ENCODE data around the gene PCIF1. TPM values are rescaled to one million over a fixed set of nuclear protein-coding genes. Genes with fewer than 3 reads are reported as not detected.

The PCIF1 gene
- total and polyA plus RNA-seq, 2 experiments from 2014 or later, result 41.2 to 43.8 TPM

GRCh38 chr20:45902199-45902701 is 32.2 kb upstream of the PCIF1 start:
- H3K9me3 ChIP-seq (ENCODE audit: low read depth), result no peaks in the 10 kb centered on the region
- H3K36me3 ChIP-seq, result peaks cover 56% of the 10 kb centered on the region
- H3K27me3 ChIP-seq, result no peaks in the 10 kb centered on the region
- H3K27ac ChIP-seq, result no peak overlapping the region
- no peak for DNase-seq (ENCODE audit: low read depth in 1 of 2, low spot score in 1 of 2)
- no peak for TF ChIP-seq CTCF (IDR thresholded peaks at IDR 0.05; ENCODE audit: low read depth, low read length)
- H3K4me1 ChIP-seq (ENCODE audit: low read depth), result no peaks in the 10 kb centered on the region
- no peak overlapping the region for H3K4me3 ChIP-seq

DNA sequence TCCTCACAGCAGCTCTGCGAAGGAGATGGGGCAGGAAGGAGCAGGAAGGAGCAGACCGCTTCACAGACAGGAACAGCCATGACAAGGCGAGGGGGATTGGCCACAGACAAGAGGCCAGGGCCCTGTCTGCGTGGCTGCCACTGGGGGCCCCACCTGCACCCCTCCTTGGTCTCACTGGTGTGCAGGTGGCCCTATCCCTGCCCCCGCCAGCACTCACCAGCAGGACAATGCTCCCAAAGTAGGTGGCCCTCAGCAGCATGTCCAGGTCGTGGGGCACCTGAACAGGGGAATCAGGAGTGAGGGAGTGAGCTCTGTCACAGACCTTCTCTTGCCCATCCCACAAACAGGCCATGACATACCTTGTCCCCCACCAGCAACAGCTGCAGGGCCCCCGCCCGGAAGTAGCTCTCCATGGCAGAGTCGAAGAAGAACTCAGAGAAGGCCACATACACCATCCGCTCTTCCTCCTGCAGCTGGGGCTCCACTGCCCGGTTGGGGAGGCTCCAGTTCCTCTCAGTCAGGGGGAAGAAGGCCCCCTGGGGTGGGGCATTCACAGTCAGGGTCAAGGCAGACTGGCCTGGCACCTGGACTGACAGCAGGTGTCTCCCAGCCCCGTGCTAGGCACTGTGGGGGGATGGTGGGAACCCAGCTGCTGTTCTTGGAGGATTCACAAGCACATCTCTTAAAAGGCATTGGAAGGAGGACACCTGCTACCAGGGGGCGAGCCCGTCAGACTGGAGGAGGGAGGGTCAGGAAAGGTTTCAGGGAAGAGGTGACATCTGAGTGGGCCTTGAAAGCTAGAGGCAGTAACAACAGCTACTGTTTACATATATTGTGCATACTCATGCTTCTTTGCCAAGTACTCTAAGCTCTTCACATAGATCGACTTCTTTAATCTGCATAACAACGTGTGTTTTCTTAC is 29.6 kb upstream of the PCIF1 start:
- TF ChIP-seq CTCF (IDR thresholded peaks at IDR 0.05; ENCODE audit: low read depth, low read length), result no peak
- Histone ChIP-seq H3K27me3 (no peaks in the 10 kb centered on the region), H3K4me1 (ENCODE audit: low read depth) (no peaks in the 10 kb centered on the region), H3K9me3 (ENCODE audit: low read depth) (no peaks in the 10 kb centered on the region), H3K27ac (no peak overlapping the region), H3K36me3 (peaks cover 44% of the 10 kb centered on the region), H3K4me3 (no peak overlapping the region)
- no peak for DNase-seq (ENCODE audit: low read depth in 1 of 2, low spot score in 1 of 2)

DNA sequence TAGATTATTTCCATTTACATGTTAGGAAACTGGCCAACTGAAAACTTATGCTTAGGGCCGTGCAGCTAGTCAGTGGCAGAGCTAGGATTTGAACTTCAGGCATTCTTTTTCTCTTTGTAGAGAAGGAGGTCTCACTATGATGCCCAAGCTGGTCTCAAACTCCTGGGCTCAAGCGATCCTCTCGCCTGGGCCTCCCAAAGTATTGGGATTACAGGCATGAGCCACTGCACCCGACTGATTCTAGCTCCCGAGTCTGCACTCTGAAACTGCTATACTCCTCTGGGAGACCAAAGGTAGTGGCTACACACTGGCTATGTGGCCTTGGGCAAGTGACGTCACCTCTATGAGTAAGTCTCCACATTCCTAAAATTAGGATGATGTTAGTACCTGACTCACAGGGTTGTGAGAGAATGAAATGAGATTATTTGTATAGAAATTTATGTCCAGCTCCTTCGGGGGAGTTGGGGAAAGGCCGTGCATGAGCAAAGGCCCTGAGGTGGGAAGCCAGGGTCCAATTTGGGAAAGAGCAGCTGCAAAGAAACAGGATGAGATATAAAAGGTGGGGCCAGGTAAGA is 28.9 kb upstream of the PCIF1 start:
- Histone ChIP-seq H3K36me3 (peaks cover 41% of the 10 kb centered on the region), H3K27me3 (no peaks in the 10 kb centered on the region), H3K4me1 (ENCODE audit: low read depth) (no peaks in the 10 kb centered on the region), H3K9me3 (ENCODE audit: low read depth) (no peaks in the 10 kb centered on the region), H3K4me3 (no peak overlapping the region), H3K27ac (no peak overlapping the region)
- no peak for DNase-seq (ENCODE audit: low read depth in 1 of 2, low spot score in 1 of 2)
- no peak for TF ChIP-seq CTCF (IDR thresholded peaks at IDR 0.05; ENCODE audit: low read depth, low read length)

DNA sequence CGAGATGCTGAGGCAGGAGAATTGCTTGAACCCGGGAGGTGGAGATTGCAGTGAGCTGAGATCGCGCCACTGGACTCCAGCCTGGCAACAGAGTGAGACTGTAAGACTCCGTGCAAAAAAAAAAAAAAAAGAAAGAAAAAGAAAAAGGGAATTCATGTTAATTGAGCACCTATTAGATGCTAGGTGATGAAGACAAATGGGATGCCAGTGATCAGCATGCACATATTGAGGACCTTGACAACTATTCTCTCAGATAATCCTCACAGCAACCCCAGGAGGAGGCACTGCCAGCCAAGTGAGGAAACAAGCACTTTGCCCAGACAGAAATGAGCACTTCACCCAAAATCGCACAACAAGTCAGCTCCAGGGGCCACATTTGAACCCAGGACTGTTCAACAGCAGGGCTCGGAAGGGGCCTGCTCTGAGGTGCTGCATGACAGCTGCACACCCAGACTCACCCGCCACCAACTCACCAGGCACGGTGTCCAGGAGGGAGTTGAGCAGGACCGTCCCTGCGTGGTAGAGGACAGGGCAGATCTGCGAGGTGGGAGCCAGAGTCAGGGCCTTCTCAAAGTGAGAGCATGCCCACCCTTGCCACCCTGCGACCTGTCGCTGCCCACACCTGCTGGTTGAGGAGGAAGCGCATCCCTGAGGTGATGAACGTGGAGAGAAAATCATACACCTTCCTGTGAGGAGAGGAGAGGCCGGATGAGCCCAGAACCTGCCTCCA is 27.1 kb upstream of the PCIF1 start:
- Histone ChIP-seq H3K4me3 (no peak overlapping the region), H3K9me3 (ENCODE audit: low read depth) (no peaks in the 10 kb centered on the region), H3K27ac (no peak overlapping the region), H3K27me3 (no peaks in the 10 kb centered on the region), H3K4me1 (ENCODE audit: low read depth) (no peaks in the 10 kb centered on the region), H3K36me3 (peaks cover 29% of the 10 kb centered on the region)
- DNase-seq (ENCODE audit: low read depth in 1 of 2, low spot score in 1 of 2), result no peak
- no peak for TF ChIP-seq CTCF (IDR thresholded peaks at IDR 0.05; ENCODE audit: low read depth, low read length)

GRCh38 chr20:45908084-45908483 is 26.4 kb upstream of the PCIF1 start:
- no peak overlapping the region for H3K27ac ChIP-seq
- H3K4me1 ChIP-seq (ENCODE audit: low read depth), result no peaks in the 10 kb centered on the region
- H3K4me3 ChIP-seq, result no peak overlapping the region
- no peak for TF ChIP-seq CTCF (IDR thresholded peaks at IDR 0.05; ENCODE audit: low read depth, low read length)
- no peak for DNase-seq (ENCODE audit: low read depth in 1 of 2, low spot score in 1 of 2)
- peaks cover 29% of the 10 kb centered on the region for H3K36me3 ChIP-seq
- H3K27me3 ChIP-seq, result no peaks in the 10 kb centered on the region
- H3K9me3 ChIP-seq (ENCODE audit: low read depth), result no peaks in the 10 kb centered on the region

All from cardiac muscle cell (in vitro differentiated cells and primary cell).